HEK293 (cell line): ENCODE data around the gene F8A3.
"Not testable (repeated sequence)": the region's sequence is repeated elsewhere in the genome, so short reads cannot be mapped to it uniquely, and the experiment has no call there.

Experiments
- CTCF ChIP-seq: fragments of 450-650 bp; formaldehyde crosslinking; IDR thresholded peaks from 2 replicates; pipeline ENCODE4 v1.5.1; 2016; ENCODE audit warnings: missing biosample characterization, missing genetic modification characterization
- PRDM4 ChIP-seq: fragments of 450-650 bp; formaldehyde crosslinking; IDR thresholded peaks from 2 replicates; pipeline ENCODE4 v1.5.1; 2017; ENCODE audit warnings: missing biosample characterization, missing genetic modification characterization
- ZBTB1 ChIP-seq: fragments of 450-650 bp; formaldehyde crosslinking; IDR thresholded peaks from 2 replicates; pipeline ENCODE4 v1.5.1; 2016; ENCODE audit warnings: missing biosample characterization, missing genetic modification characterization
- ZNF132 ChIP-seq: fragments of 450-650 bp; formaldehyde crosslinking; IDR thresholded peaks from 2 replicates; pipeline ENCODE4 v1.5.1; 2017; ENCODE audit warnings: missing biosample characterization, missing genetic modification characterization, borderline replicate concordance
- ZNF138 ChIP-seq: fragments of 450-650 bp; formaldehyde crosslinking; IDR thresholded peaks from 2 replicates; pipeline ENCODE4 v1.5.1; 2016; ENCODE audit warnings: missing biosample characterization, missing genetic modification characterization, borderline replicate concordance
- ZNF174 ChIP-seq: fragments of 450-650 bp; formaldehyde crosslinking; IDR thresholded peaks from 2 replicates; pipeline ENCODE4 v1.5.0; 2017; ENCODE audit warnings: missing biosample characterization, mild to moderate bottlenecking, missing genetic modification characterization
- ZNF175 ChIP-seq: fragments of 450-650 bp; formaldehyde crosslinking; IDR thresholded peaks from 2 replicates; pipeline ENCODE4 v1.5.1; 2016; ENCODE audit warnings: missing biosample characterization, missing genetic modification characterization
- ZNF19 ChIP-seq: fragments of 450-650 bp; formaldehyde crosslinking; IDR thresholded peaks from 2 replicates; pipeline ENCODE4; 2016; ENCODE audit warnings: missing biosample characterization, missing genetic modification characterization, low read depth
- ZNF280C ChIP-seq: fragments of 450-650 bp; formaldehyde crosslinking; IDR thresholded peaks from 2 replicates; pipeline ENCODE4 v1.5.1; 2016; ENCODE audit warnings: missing biosample characterization, missing genetic modification characterization
- ZNF514 ChIP-seq: fragments of 450-650 bp; formaldehyde crosslinking; IDR thresholded peaks from 2 replicates; pipeline ENCODE4 v1.5.1; 2016; ENCODE audit warnings: missing biosample characterization, missing genetic modification characterization
- ZNF670 ChIP-seq: fragments of 450-650 bp; formaldehyde crosslinking; IDR thresholded peaks from 2 replicates; pipeline ENCODE4 v1.5.1; 2016; ENCODE audit warnings: missing biosample characterization, missing genetic modification characterization, low read depth
- ZNF768 ChIP-seq: fragments of 450-650 bp; formaldehyde crosslinking; IDR thresholded peaks from 2 replicates; pipeline ENCODE4 v1.5.1; 2018; ENCODE audit warnings: missing biosample characterization, mild to moderate bottlenecking, missing genetic modification characterization

- TF ChIP-seq ZNF768 (tag by site-specific recombination); CTCF (tag by site-specific recombination); ZNF280C (tag by site-specific recombination); PRDM4 (tag by site-specific recombination); ZNF132 (tag by site-specific recombination); ZNF670 (tag by site-specific recombination); ZNF175 (tag by site-specific recombination); ZNF174 (tag by site-specific recombination); ZBTB1 (tag by site-specific recombination); ZNF19 (tag by site-specific recombination); ZNF514 (tag by site-specific recombination); ZNF138: not testable (repeated sequence)
Measured at GRCh38 chrX:155466269-155466938, 8.0 kb upstream of the F8A3 start.
